Esophagus muscularis mucosa (tissue), 4 donors: ENCODE data around the gene CPED1.

ENCODE experiments used
- EP300 ChIP-seq: sonication (generic); formaldehyde crosslinking; IDR thresholded peaks from one replicate; pipeline ENCODE4 v1.6.1; 2017; ENCODE audit warnings: antibody characterized with exemption
- POLR2A ChIP-seq: fragments of 450-650 bp; IDR thresholded peaks from one replicate; pipeline ENCODE4 v1.6.1; 2017; ENCODE audit warnings: antibody characterized with exemption, moderate library complexity, mild to moderate bottlenecking, low read depth
- POLR2AphosphoS5 ChIP-seq, 2 donors: sonication (generic); formaldehyde crosslinking; IDR thresholded peaks; one replicate each; pipeline ENCODE4 v1.6.1; 2017; ENCODE audit warnings: antibody characterized with exemption in 2 of 2
- TF ChIP-seq, protein P1 (sequence below), 3 experiments: fragments of 200-600 bp in 2 of 3; fragments of 450-650 bp in 1 of 3; sonication (generic) in 2 of 3; IDR thresholded peaks; one replicate each; pipeline ENCODE4 v1.5.1; 2017 to 2019; ENCODE audit warnings: antibody characterized with exemption in 3 of 3, mild to moderate bottlenecking in 2 of 3, moderate library complexity in 1 of 3

GRCh38 chr7:120951826-120952225 lies 36.7 kb upstream of the CPED1 start:
- TF ChIP-seq, protein P1, sequence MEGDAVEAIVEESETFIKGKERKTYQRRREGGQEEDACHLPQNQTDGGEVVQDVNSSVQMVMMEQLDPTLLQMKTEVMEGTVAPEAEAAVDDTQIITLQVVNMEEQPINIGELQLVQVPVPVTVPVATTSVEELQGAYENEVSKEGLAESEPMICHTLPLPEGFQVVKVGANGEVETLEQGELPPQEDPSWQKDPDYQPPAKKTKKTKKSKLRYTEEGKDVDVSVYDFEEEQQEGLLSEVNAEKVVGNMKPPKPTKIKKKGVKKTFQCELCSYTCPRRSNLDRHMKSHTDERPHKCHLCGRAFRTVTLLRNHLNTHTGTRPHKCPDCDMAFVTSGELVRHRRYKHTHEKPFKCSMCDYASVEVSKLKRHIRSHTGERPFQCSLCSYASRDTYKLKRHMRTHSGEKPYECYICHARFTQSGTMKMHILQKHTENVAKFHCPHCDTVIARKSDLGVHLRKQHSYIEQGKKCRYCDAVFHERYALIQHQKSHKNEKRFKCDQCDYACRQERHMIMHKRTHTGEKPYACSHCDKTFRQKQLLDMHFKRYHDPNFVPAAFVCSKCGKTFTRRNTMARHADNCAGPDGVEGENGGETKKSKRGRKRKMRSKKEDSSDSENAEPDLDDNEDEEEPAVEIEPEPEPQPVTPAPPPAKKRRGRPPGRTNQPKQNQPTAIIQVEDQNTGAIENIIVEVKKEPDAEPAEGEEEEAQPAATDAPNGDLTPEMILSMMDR (IDR thresholded peaks at IDR 0.05): no peak
- TF ChIP-seq POLR2A (no peak), POLR2AphosphoS5 (IDR thresholded peaks at IDR 0.05) (no peak), EP300 (no peak)
